Endothelial cell of umbilical vein (primary cell): ENCODE results near the gene CLPTM1L. TPM values are rescaled to one million over a fixed set of nuclear protein-coding genes. Genes with fewer than 3 reads are reported as not detected.

Experiments used
- BruUV-seq: library from RNA; stranded (reverse); fragments of 400-500 nt; replicated peaks from 2 replicates; lab custom pipeline; 2021; lab: Mats Ljungman, UMichigan
- CTCF ChIA-PET: fragments of 300-600, 350-600 bp; sonication (Branson Sonifier 250); formaldehyde crosslinking; loops from one replicate; lab custom pipeline; 2021; ENCODE audit warnings: antibody characterized with exemption, inconsistent platforms; lab: Charles Lee
- POLR2A ChIA-PET: fragments of 300-600, 350-600 bp; sonication (Branson Sonifier 250); formaldehyde crosslinking; loops from one replicate; lab custom pipeline; 2021; ENCODE audit warnings: antibody characterized with exemption, inconsistent platforms; lab: Charles Lee
- DNase-seq: peaks from one replicate; pipeline ENCODE4 v3.0.0-alpha.2; 2011; ENCODE audit warnings: low read depth, low spot score
- FAIRE-seq: peaks from 2 replicates; lab custom pipeline; 2011; peaks lifted over from hg19 to GRCh38; lab: Jason Lieb, UNC
- H2AFZ ChIP-seq: 2 replicates; pipeline ENCODE4 v1.6.0; 2012; ENCODE audit warnings: low read depth, low read length, control low read depth, inconsistent platforms
- H3K27ac ChIP-seq: 2 replicates; pipeline ENCODE4 v1.5.1; 2011; ENCODE audit warnings: low read depth, mild to moderate bottlenecking, control low read depth, low read length, moderate library complexity; ENCODE audit not compliant: insufficient read depth
- H3K27me3 ChIP-seq, 2 experiments: 2 replicates each; pipeline versions ENCODE4 v1.6.0 to v1.6.1; 2011; ENCODE audit warnings: low read length in 2 of 2, mixed read lengths in 1 of 2; ENCODE audit not compliant: control insufficient read depth in 2 of 2, insufficient read depth in 2 of 2
- H3K36me3 ChIP-seq, 2 experiments: 2 replicates in 1 of 2; 3 replicates in 1 of 2; pipeline ENCODE4 v1.5.1; 2011; ENCODE audit warnings: low read length in 2 of 2, mild to moderate bottlenecking in 1 of 2, moderate library complexity in 1 of 2; ENCODE audit not compliant: control insufficient read depth in 2 of 2, insufficient read depth in 2 of 2; ENCODE audit errors: extremely low read depth in 1 of 2
- H3K4me1 ChIP-seq: 3 replicates; pipeline ENCODE4 v1.5.1; 2011; ENCODE audit warnings: mild to moderate bottlenecking, low read length; ENCODE audit not compliant: control insufficient read depth, insufficient read depth; ENCODE audit errors: extremely low read depth
- H3K4me2 ChIP-seq: 2 replicates; pipeline ENCODE4 v1.6.1; 2011; ENCODE audit warnings: low read length, control low read depth, mixed read lengths; ENCODE audit not compliant: insufficient read depth
- H3K4me3 ChIP-seq, 3 experiments: fragments of 200-600 bp in 1 of 3; sonication (generic), shearing (Covaris generic) in 1 of 3; replicated peaks in 1 of 3; 2 replicates each; pipeline ENCODE4 v1.5.1; 2011 to 2016; ENCODE audit warnings: control low read depth in 3 of 3, low read length in 3 of 3, mild to moderate bottlenecking in 2 of 3, inconsistent platforms in 1 of 3, low read depth in 1 of 3, moderate library complexity in 1 of 3; ENCODE audit not compliant: insufficient read depth in 1 of 3
- H3K79me2 ChIP-seq: 2 replicates; pipeline ENCODE4 v1.6.0; 2012; ENCODE audit warnings: low read length, inconsistent platforms; ENCODE audit not compliant: control insufficient read depth, insufficient read depth
- H3K9ac ChIP-seq: replicated peaks from 2 replicates; pipeline ENCODE3; 2011; ENCODE audit warnings: low read length, control low read depth; ENCODE audit not compliant: insufficient read depth; ENCODE audit errors: extremely low read depth
- H3K9me1 ChIP-seq: replicated peaks from 3 replicates; pipeline ENCODE4 v1.6.0; 2011; ENCODE audit warnings: mild to moderate bottlenecking, low read length; ENCODE audit not compliant: control insufficient read depth, insufficient read depth; ENCODE audit errors: extremely low read depth
- H3K9me3 ChIP-seq: replicated peaks from 2 replicates; pipeline ENCODE4 v1.5.1; 2012; ENCODE audit warnings: low read length, inconsistent platforms; ENCODE audit not compliant: control insufficient read depth, insufficient read depth
- H4K20me1 ChIP-seq: replicated peaks from 2 replicates; pipeline ENCODE3; 2011; ENCODE audit warnings: mild to moderate bottlenecking, low read length; ENCODE audit not compliant: control insufficient read depth, insufficient read depth; ENCODE audit errors: extremely low read depth
- EZH2 ChIP-seq: IDR thresholded peaks from 2 replicates; pipeline ENCODE4 v1.6.1; 2012; ENCODE audit warnings: borderline replicate concordance, low read depth, mild to moderate bottlenecking, moderate library complexity, low read length, inconsistent platforms; ENCODE audit not compliant: severe bottlenecking
- FOS ChIP-seq: IDR thresholded peaks from 2 replicates; pipeline ENCODE4 v1.6.1; 2011; ENCODE audit warnings: mild to moderate bottlenecking, low read length, moderate library complexity, borderline replicate concordance; ENCODE audit not compliant: insufficient read depth
- GATA2 ChIP-seq: IDR thresholded peaks from 2 replicates; pipeline ENCODE4 v1.7.0; 2011; ENCODE audit warnings: low read depth, mild to moderate bottlenecking, moderate library complexity, mixed read lengths, low read length; ENCODE audit not compliant: insufficient read length, insufficient read depth
- JUN ChIP-seq: IDR thresholded peaks from 2 replicates; pipeline ENCODE4 v1.6.1; 2011; ENCODE audit warnings: borderline replicate concordance, low read depth; ENCODE audit not compliant: insufficient read length, insufficient read depth
- MYC ChIP-seq: IDR thresholded peaks from one replicate; pipeline ENCODE4 v1.6.1; 2011; ENCODE audit warnings: mild to moderate bottlenecking, low read depth, low read length
- POLR2A ChIP-seq: IDR thresholded peaks from 2 replicates; pipeline ENCODE4 v1.6.1; 2012; ENCODE audit warnings: low read depth, mild to moderate bottlenecking, control low read depth, low read length
- POLR2AphosphoS5 ChIP-seq: IDR thresholded peaks from 2 replicates; pipeline ENCODE4 v1.6.1; 2012; ENCODE audit warnings: low read depth, mild to moderate bottlenecking, control low read depth, low read length, moderate library complexity; ENCODE audit not compliant: insufficient read depth
- dilution Hi-C: fragments of 300-500 bp; cut with MboI; formaldehyde crosslinking; loops from one replicate; pipeline ENCODE4 v1.15.0; 2019; ENCODE audit warnings: low sequenced_read_pairs; ENCODE audit not compliant: extremely low pct_ligation_motif_present
- intact Hi-C: fragments of 100-400 bp; cut with micrococcal nuclease; formaldehyde crosslinking; loops from one replicate; pipeline ENCODE4 v1.10.0; 2022
- polyA plus RNA-seq, 4 experiments: library from polyadenylated mRNA; depleted of rRNA in 3 of 4; stranded (reverse) in 3 of 4; unstranded in 1 of 4; fragments of >200 nt; gene quantifications; 2 replicates each; pipeline versions ENCODE4 v1.2.1 to v1.2.3, GENCODE V29; 2011 to 2012; ENCODE audit warnings: missing spikeins in 1 of 4
- total RNA-seq: library from RNA; stranded (reverse); gene quantifications from 2 replicates; pipeline ENCODE4 v1.2.3, GENCODE V29; 2021
- TF ChIP-seq, protein P1 (sequence below): IDR thresholded peaks from 2 replicates; pipeline ENCODE4 v1.6.1; 2011; ENCODE audit not compliant: insufficient read depth, insufficient read length
- TF ChIP-seq, protein P2 (sequence below), 2 donors: IDR thresholded peaks; 1 replicate in 1 of 2; 2 replicates in 1 of 2; pipeline ENCODE4 v1.5.1; 2011; ENCODE audit warnings: low read length in 2 of 2, mild to moderate bottlenecking in 2 of 2, moderate library complexity in 2 of 2, control low read depth in 1 of 2, inconsistent platforms in 1 of 2, low read depth in 1 of 2; ENCODE audit not compliant: insufficient read depth in 1 of 2; ENCODE audit errors: extremely low read depth in 1 of 2

The CLPTM1L gene
- total and polyA plus RNA-seq, 2 donors (not counting 3 experiments of a cell fraction or from before 2014, with no cell fraction given): 116 to 191 TPM

DNA sequence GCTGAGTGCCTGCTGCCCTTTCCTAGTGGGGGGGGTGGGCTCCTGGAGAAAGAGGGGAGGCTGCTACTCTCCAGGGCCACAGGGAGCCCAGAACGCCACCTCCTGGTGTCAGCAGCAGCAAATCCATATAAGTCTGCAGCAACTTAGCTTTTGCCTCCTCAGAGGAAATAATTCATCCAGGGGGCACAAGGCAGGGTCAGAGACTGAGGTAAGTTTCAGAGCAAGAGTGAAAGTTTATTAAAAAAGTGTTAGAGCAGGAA lies 4.0 kb upstream of the CLPTM1L start:
- ChIA-PET CTCF (no interaction called here), POLR2A (no interaction called here)
- peaks cover 7% of the 10 kb centered on the region for H3K79me2 ChIP-seq
- dilution Hi-C loops: no loop called here
- no peak overlapping the region for H2AFZ ChIP-seq
- H3K9me1 ChIP-seq: no peaks in the 10 kb centered on the region
- TF ChIP-seq EZH2: no peak
- TF ChIP-seq, protein P1, sequence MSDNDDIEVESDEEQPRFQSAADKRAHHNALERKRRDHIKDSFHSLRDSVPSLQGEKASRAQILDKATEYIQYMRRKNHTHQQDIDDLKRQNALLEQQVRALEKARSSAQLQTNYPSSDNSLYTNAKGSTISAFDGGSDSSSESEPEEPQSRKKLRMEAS: no peak
- TF ChIP-seq POLR2A: no peak
- TF ChIP-seq FOS: no peak
- TF ChIP-seq, protein P2, sequence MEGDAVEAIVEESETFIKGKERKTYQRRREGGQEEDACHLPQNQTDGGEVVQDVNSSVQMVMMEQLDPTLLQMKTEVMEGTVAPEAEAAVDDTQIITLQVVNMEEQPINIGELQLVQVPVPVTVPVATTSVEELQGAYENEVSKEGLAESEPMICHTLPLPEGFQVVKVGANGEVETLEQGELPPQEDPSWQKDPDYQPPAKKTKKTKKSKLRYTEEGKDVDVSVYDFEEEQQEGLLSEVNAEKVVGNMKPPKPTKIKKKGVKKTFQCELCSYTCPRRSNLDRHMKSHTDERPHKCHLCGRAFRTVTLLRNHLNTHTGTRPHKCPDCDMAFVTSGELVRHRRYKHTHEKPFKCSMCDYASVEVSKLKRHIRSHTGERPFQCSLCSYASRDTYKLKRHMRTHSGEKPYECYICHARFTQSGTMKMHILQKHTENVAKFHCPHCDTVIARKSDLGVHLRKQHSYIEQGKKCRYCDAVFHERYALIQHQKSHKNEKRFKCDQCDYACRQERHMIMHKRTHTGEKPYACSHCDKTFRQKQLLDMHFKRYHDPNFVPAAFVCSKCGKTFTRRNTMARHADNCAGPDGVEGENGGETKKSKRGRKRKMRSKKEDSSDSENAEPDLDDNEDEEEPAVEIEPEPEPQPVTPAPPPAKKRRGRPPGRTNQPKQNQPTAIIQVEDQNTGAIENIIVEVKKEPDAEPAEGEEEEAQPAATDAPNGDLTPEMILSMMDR (IDR thresholded peaks at IDR 0.05; ENCODE audit: extremely low read depth in 1 of 2, insufficient read depth in 1 of 2, low read depth in 1 of 2, low read length in 2 of 2): no peak
- TF ChIP-seq JUN: no peak
- no peak for TF ChIP-seq MYC
- TF ChIP-seq GATA2: no peak
- TF ChIP-seq POLR2AphosphoS5: no peak
- H3K27ac ChIP-seq: no peak overlapping the region
- H3K4me3 ChIP-seq: no peak overlapping the region
- no peaks in the 10 kb centered on the region for H3K27me3 ChIP-seq
- no peaks in the 10 kb centered on the region for H3K9me3 ChIP-seq
- H4K20me1 ChIP-seq: no peaks in the 10 kb centered on the region
- H3K36me3 ChIP-seq: no peaks in the 10 kb centered on the region
- FAIRE-seq (no peak), DNase-seq (no peak)
- no peak overlapping the region for H3K9ac ChIP-seq
- peaks cover 6% of the 10 kb centered on the region for H3K4me1 ChIP-seq
- H3K4me2 ChIP-seq: no peak overlapping the region
- no TSS peak for BruUV-seq
- intact Hi-C loops: no loop called here
